ENCODE measurements around the gene SALL3.
"Not testable (repeated sequence)": the region's sequence is repeated elsewhere in the genome, so short reads cannot be mapped to it uniquely, and the experiment has no call there.

Gene SALL3

DNA sequence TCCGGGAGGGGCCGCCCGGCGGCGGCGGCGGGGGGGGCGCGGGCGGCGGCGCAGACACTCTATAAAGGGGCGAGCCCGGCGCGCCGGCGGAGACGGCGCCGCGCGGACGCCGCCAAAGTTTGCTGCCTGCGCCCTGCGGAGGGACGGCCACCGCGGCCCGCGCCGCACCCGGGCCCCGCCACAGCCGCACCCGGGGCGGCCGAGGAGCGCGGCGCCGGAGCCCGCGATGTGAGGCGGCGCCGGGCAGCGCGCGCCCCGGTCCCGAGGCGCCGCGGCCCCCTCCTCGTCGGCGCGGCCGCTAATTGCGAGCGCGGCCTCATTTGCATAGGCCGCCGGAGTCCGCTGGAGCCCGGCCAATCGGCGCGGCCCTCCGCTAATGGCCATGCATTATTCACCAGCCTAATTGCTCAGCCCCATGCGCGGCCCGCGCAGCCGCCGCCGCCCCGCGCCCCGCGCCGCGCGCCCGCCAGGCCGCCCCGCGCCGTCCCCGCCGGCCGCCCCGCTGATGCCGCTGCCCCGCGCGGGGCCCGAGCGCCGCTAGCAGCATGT, at the start of gene SALL3:
TSS of gene SALL3 (plus strand) at position 89 of the 549 bp plus-strand sequence. CDS start at position 546, 457 bp downstream.
- Mint-ChIP-seq H3K27ac (no peak within 1 kb of the TSS), H3K9me3 (peaks cover 6% of the 10 kb centered on the region), H3K36me3 (ENCODE audit: low read depth) (peaks cover 9% of the 10 kb centered on the region), H3K4me1 (peaks cover 13% of the 10 kb centered on the region), H3K27me3 (peaks cover 72% of the 10 kb centered on the region), H3K4me3 (no peak within 1 kb of the TSS)
- DNase-seq (no peak), ATAC-seq (no peak)

DNA sequence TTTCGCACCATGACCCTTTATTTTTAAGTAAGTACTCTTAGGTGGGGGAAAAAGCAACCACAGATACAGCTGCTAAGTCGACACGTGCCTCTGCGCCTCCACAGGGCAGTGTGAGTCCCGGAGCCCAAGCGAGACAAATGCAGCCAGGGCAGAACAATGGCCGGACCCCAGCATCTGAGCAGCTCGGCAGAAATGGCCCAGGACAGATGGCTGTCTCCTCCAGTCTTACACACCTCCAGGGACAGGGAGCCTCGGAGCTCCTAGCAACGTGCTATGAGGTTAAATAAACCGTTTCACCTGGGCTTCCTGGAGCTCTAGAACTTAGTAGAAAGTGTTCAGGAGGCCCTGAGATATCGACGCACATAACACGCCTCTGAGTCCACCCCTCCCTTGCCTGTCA, 47.3 kb upstream of the SALL3 start:
- Mint-ChIP-seq H3K4me1 (no peaks in the 10 kb centered on the region), H3K27ac (no peak overlapping the region), H3K9me3 (no peaks in the 10 kb centered on the region), H3K36me3 (ENCODE audit: low read depth) (no peaks in the 10 kb centered on the region), H3K4me3 (no peak overlapping the region), H3K27me3 (peaks cover under 1% of the 10 kb centered on the region)
- no peak for ATAC-seq
- no peak for DNase-seq

DNA sequence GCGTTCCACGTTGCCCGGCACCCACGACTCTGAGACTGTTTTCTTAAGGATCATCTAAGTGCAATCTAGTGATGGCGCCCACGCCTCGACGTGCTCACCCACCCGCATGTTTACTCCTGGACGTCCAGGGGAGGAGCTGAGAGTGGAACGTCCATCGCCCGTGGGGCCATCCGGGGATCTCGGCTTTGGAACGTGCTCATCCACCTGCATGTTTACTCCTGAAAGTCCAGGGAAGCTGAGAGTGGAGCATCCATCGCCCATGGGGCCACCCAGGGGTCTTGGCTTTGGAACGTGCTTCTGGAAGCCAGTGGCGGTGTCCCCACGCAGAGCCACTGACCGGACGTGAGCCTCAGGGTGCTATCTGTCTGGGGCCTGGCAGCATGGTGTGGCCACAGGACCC, 45.6 kb upstream of the SALL3 start:
- no peak overlapping the region for H3K27ac Mint-ChIP-seq
- H3K9me3 Mint-ChIP-seq: no peaks in the 10 kb centered on the region
- H3K36me3 Mint-ChIP-seq (ENCODE audit: low read depth): no peaks in the 10 kb centered on the region
- H3K4me1 Mint-ChIP-seq: peaks cover 6% of the 10 kb centered on the region
- no peak for DNase-seq
- H3K4me3 Mint-ChIP-seq: no peak overlapping the region
- ATAC-seq: no peak
- H3K27me3 Mint-ChIP-seq: peaks cover 1% of the 10 kb centered on the region

DNA sequence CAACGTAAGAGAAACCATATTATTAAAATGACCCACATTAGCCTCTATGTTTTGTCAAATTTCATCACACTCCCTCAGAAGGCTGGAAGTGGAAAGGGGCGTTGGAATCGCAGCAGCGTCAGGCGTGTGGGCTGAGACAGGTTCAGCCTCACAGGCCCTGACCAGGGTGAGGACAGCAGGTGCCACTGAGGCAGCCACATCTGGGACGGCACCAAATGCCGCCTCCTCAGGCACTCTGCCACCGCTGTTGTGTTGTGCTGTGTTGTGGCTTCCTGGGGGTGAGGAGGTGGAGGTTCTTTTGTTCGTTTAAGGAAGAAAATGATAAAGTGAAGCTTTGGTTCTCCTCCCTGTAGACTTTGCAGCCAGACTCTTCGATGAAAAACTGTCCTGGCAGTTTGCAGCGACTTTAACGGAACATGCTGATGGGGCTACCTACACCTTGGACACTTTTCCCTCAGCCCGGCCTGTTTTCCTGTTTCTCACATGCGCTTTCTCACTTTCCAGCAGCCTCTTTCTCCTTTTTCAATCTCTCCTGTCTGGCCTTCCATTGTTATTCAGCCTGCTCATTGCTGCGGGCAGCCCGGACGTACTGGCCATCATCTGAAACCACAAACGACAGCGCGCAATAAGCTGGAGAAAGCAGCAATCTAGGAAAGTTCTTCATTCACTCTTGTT, 44.9 kb upstream of the SALL3 start:
- peaks cover 1% of the 10 kb centered on the region for H3K27me3 Mint-ChIP-seq
- H3K36me3 Mint-ChIP-seq (ENCODE audit: low read depth): no peaks in the 10 kb centered on the region
- no peak overlapping the region for H3K27ac Mint-ChIP-seq
- H3K4me1 Mint-ChIP-seq: peaks cover 10% of the 10 kb centered on the region
- H3K9me3 Mint-ChIP-seq: no peaks in the 10 kb centered on the region
- DNase-seq (no peak), ATAC-seq (no peak)
- H3K4me3 Mint-ChIP-seq: no peak overlapping the region

DNA sequence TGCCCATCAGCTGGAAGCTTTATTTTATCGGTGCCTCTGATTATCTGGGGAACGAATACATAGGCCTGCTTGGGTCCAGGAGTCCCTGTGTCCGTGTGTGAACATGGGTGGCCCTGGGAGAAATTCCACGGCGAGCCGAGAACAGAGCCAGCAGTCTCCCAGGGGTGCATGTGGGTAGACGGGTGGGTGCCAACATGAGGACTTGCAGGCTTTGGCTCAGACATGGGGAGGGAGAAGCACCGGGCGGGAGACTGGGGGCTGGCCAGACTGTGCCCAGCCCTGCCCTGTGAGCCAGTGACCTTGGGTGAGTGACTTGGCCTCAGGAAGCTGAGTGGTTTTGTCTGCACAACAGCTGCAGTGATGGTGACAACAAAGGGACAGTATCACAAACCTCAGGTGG, 44.2 kb upstream of the SALL3 start:
- no peak overlapping the region for H3K27ac Mint-ChIP-seq
- no peak for DNase-seq
- no peak for ATAC-seq
- no peaks in the 10 kb centered on the region for H3K9me3 Mint-ChIP-seq
- no peak overlapping the region for H3K4me3 Mint-ChIP-seq
- H3K4me1 Mint-ChIP-seq: peaks cover 10% of the 10 kb centered on the region
- H3K27me3 Mint-ChIP-seq: peaks cover 1% of the 10 kb centered on the region
- no peaks in the 10 kb centered on the region for H3K36me3 Mint-ChIP-seq (ENCODE audit: low read depth)

DNA sequence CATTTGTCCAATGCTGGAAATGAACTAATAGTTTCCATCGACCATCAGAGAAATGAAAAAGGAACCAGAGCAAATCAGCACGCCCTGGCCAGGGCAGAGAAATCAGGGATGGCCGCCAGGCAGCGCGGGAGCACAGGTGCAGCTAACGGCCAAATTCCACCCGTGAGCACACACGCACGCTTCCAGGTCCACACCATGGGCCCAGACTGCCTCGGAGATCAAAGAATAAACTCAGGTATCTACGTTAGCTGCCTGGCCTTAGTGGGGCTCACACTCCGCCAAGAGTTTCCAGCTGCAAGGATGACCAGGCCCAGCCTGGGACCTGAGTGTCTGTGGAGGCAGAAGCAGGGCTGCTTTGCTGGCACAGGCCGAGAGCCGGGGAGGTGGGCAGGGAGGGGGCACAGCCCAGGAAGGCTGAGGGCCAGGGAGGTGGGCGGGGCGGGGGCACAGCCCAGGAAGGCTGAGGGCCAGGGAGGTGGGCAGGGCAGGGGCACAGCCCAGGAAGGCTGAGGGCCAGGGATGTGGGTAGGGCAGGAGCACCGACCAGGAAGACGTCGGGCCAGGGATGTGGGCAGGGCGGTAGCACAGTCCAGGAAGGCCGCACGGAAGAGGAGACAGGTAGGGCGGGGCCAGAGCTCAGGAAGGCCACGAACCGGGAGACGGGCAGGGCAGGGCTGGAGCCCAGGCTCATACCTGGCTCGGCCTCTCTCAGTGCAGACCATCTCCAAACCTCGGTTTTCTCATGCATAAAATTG, 43.2 kb upstream of the SALL3 start:
- Mint-ChIP-seq H3K4me1 (peaks cover 10% of the 10 kb centered on the region), H3K27ac (no peak overlapping the region), H3K9me3 (no peaks in the 10 kb centered on the region), H3K27me3 (peaks cover 1% of the 10 kb centered on the region), H3K4me3 (no peak overlapping the region), H3K36me3 (ENCODE audit: low read depth) (no peaks in the 10 kb centered on the region)
- no peak for ATAC-seq
- DNase-seq: no peak

DNA sequence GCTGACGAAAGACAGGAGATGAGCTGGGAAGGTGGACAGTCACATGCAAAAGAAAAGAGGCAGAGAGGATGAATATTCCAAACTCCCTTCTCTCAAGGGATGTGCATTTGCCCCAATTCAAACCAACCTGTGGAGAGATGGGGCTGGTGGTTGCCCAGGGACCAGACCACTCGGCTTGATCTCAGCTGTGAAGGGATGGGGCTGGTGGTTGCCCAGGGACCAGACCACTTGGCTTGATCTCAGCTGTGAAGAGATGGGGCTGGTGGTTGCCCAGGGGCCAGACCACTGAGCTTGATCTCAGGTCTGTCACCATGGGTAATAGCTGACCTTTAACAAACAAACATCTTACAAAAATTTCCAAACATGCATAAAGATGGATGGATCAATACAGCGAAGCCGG, 42.5 kb upstream of the SALL3 start:
- Mint-ChIP-seq H3K27me3 (peaks cover 1% of the 10 kb centered on the region), H3K9me3 (no peaks in the 10 kb centered on the region), H3K4me1 (peaks cover 10% of the 10 kb centered on the region), H3K36me3 (ENCODE audit: low read depth) (no peaks in the 10 kb centered on the region), H3K4me3 (no peak overlapping the region), H3K27ac (no peak overlapping the region)
- DNase-seq (no peak), ATAC-seq (no peak)

DNA sequence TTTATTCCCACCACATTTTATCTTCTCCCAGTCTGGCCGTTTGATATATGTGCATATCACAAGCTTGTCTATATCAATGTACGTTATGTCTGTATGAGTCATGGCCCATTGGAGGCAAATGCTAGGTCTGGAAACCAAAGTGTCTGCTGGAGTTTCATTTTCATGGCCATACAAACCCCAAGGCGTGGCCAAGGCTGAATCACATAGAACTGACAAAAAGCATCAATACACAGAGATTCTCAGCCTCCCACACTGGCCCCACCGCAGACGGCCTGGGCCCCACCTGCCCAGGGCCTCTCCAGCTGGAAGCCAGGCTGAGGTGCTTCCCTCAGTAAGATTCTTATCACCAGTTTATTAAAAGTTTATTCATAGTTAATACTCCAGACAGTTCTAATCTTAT, 40.5 kb upstream of the SALL3 start:
- no peaks in the 10 kb centered on the region for H3K9me3 Mint-ChIP-seq
- H3K4me1 Mint-ChIP-seq: peaks cover 10% of the 10 kb centered on the region
- DNase-seq (peak; percentile 19), ATAC-seq (peak; percentile 88)
- H3K36me3 Mint-ChIP-seq (ENCODE audit: low read depth): no peaks in the 10 kb centered on the region
- no peak overlapping the region for H3K4me3 Mint-ChIP-seq
- H3K27me3 Mint-ChIP-seq: peaks cover 1% of the 10 kb centered on the region
- peak overlapping the region; percentile 0 for H3K27ac Mint-ChIP-seq

DNA sequence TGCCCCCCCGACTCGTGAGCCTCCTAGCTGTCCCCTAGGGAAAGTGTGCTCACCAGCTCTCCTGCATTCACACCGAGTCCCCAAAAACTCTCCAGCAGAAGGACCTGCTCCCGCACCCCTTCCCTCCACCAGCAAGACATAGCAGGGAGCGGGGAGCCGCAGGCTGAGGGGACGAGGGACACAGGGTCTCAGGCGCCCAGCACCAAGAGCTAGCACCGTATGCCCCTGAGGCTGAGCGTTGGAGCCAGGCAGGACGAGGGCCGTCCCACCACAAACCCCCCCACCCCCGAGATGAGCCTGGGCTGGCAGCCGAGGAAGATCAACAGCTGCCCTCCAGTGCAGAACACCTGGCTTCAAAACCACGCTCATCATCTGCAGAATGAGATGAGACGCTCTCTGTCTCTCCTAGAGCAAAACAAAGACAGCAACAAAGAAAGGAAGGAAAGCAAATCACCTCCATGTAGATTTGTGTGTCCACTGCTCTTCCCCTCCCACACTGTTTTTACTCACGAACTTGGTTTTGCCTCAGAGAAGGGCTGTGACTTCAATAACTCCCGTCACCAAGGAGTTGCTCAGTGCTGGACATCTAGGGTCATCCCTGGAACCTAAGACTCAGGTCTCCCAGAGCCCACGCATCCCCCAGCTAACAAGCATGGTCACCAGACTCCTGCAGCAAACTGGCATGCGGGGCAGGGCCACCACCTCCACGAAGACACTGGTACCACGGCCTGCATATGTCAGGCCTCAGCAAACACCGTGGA, 39.7 kb upstream of the SALL3 start:
- no peaks in the 10 kb centered on the region for H3K9me3 Mint-ChIP-seq
- no peaks in the 10 kb centered on the region for H3K36me3 Mint-ChIP-seq (ENCODE audit: low read depth)
- H3K4me1 Mint-ChIP-seq: peaks cover 10% of the 10 kb centered on the region
- ATAC-seq (no peak), DNase-seq (no peak)
- peaks cover 1% of the 10 kb centered on the region for H3K27me3 Mint-ChIP-seq
- no peak overlapping the region for H3K27ac Mint-ChIP-seq
- no peak overlapping the region for H3K4me3 Mint-ChIP-seq

DNA sequence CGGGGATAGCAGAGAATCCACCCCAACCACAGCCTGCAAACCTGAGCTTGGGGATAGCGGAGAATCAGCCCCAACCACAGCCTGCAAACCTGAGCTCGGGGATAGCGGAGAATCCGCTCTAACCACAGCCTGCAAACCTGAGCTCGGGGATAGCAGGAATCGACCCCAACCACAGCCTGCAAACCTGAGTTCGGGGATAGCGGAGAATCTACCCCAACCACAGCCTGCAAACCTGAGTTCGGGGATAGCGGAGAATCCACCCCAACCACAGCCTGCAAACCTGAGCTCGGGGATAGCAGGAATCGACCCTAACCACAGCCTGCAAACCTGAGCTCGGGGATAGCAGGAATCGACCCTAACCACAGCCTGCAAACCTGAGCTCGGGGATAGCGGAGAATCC, 37.4 kb upstream of the SALL3 start:
- H3K27ac Mint-ChIP-seq; DNase-seq; H3K9me3 Mint-ChIP-seq; ATAC-seq; H3K27me3 Mint-ChIP-seq; H3K36me3 Mint-ChIP-seq (ENCODE audit: low read depth); H3K4me3 Mint-ChIP-seq: not testable (repeated sequence)
- peaks cover 10% of the 10 kb centered on the region for H3K4me1 Mint-ChIP-seq

DNA sequence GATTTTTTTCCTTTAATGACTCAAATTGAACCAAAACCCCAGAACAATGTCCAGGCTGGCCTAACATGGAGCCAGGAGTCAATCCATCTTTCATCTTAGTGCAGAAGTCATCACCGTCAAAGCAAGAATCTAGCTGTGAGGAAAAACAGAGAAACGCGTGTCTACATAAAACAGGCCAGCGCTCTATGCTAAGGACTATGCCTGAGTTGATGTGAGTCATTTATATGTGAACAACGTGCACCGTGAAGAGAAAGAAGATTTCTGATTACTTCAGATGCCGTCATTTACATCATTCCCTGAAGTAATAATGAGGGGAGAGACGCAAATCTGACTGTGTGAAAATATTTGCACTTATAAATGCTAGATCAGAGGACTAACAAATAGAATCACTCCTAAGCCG, 34.0 kb upstream of the SALL3 start:
- no peaks in the 10 kb centered on the region for H3K4me1 Mint-ChIP-seq
- H3K27ac Mint-ChIP-seq: no peak overlapping the region
- H3K36me3 Mint-ChIP-seq (ENCODE audit: low read depth): no peaks in the 10 kb centered on the region
- no peak overlapping the region for H3K4me3 Mint-ChIP-seq
- no peak for ATAC-seq
- no peaks in the 10 kb centered on the region for H3K9me3 Mint-ChIP-seq
- no peak for DNase-seq
- H3K27me3 Mint-ChIP-seq: peaks cover 6% of the 10 kb centered on the region

DNA sequence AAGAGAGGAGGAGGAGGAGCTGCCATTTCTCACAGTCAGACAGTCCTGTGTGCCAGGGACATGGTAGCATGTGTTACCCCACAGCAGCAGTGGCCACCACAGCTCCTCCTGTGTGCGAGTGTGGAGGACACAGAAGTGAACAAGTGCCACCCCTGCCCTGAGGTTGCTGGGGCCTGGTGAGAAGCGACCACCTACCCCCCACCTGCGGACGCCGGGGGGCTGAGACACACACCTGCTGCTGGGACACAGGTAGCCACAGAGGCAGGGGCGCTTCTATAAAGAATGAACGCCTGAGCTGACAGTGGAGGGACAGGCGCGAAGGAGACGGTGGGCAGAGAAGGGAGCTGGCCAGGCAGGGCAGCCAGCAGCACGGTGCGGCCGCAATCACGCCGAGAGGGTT, 32.3 kb upstream of the SALL3 start:
- ATAC-seq (no peak), DNase-seq (no peak)
- H3K4me1 Mint-ChIP-seq: no peaks in the 10 kb centered on the region
- peaks cover 4% of the 10 kb centered on the region for H3K9me3 Mint-ChIP-seq
- no peaks in the 10 kb centered on the region for H3K36me3 Mint-ChIP-seq (ENCODE audit: low read depth)
- H3K4me3 Mint-ChIP-seq: no peak overlapping the region
- no peak overlapping the region for H3K27ac Mint-ChIP-seq
- peaks cover 6% of the 10 kb centered on the region for H3K27me3 Mint-ChIP-seq

DNA sequence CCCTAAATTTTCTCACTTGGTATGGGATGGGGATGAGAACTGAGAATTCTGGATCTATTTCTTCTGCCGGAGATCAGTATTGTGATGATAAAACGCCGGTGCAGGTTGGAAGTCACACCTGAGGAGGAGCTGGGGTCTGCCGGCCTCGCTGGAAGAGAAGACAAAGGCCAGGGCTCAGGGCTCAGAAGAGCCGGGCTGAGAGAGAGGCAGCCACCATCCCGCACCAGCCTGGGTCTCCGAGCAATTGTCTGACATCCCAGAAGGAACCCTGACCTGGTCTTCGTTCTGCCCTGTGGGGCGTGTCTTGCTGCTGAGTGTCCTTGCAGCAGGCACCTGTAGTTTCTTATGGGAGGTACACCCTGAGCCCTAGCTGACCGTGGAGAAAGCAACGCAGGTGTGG, 31.4 kb upstream of the SALL3 start:
- no peak overlapping the region for H3K4me3 Mint-ChIP-seq
- no peak overlapping the region for H3K27ac Mint-ChIP-seq
- H3K4me1 Mint-ChIP-seq: no peaks in the 10 kb centered on the region
- H3K36me3 Mint-ChIP-seq (ENCODE audit: low read depth): no peaks in the 10 kb centered on the region
- DNase-seq (no peak), ATAC-seq (no peak)
- H3K27me3 Mint-ChIP-seq: peaks cover 6% of the 10 kb centered on the region
- peaks cover 4% of the 10 kb centered on the region for H3K9me3 Mint-ChIP-seq

DNA sequence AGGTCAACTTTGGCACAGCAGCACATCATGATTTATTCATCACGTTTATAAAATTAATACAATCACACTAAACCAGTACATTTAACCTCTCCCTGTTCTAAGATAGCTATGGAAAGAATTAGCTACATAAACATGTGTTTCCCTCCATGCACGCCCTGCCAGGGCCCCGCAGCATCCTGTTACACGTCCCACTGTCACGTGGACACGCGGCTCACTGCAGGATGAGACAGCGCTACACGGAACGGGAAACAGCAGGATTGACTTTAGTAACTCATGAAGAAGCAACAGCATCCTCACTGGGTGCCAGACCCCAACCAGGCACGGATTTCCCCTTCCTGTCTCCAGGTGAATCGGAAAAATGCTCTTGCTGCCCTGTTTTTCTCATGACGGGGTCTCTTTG, 30.9 kb upstream of the SALL3 start:
- H3K9me3 Mint-ChIP-seq: peaks cover 4% of the 10 kb centered on the region
- no peak for ATAC-seq
- peaks cover 9% of the 10 kb centered on the region for H3K27me3 Mint-ChIP-seq

DNA sequence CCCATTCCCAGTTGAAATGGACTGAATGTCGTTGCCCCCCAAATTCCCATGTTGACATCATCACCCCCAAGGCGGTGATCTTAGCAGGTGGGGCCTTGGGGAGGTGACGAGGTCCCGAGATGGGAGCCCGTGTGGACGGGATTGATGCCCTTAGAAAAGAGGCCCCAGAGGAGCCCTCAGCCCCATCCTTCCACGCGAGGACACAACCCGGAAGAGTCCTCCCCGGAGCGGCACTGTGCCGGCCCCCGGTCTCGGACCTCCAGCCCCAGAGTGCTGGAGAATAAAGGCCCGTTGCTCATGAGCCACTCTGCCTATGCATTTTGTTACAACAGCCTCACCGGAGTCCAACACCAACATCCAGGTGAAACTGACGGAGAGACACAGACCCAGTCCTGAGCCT, 30.4 kb upstream of the SALL3 start:
- DNase-seq (no peak), ATAC-seq (no peak)
- H3K36me3 Mint-ChIP-seq (ENCODE audit: low read depth): no peaks in the 10 kb centered on the region
- peaks cover 4% of the 10 kb centered on the region for H3K9me3 Mint-ChIP-seq
- peaks cover 10% of the 10 kb centered on the region for H3K27me3 Mint-ChIP-seq
- H3K4me3 Mint-ChIP-seq: no peak overlapping the region
- no peaks in the 10 kb centered on the region for H3K4me1 Mint-ChIP-seq
- no peak overlapping the region for H3K27ac Mint-ChIP-seq

More for the DNA sequence above, 30.9 kb upstream of the SALL3 start:
- H3K36me3 Mint-ChIP-seq (ENCODE audit: low read depth): no peaks in the 10 kb centered on the region
- no peaks in the 10 kb centered on the region for H3K4me1 Mint-ChIP-seq
- H3K4me3 Mint-ChIP-seq: no peak overlapping the region
- H3K27ac Mint-ChIP-seq: no peak overlapping the region
- no peak for DNase-seq
